ENCODE data around the gene OCA2.

Gene OCA2

GRCh38 chr15:27933562-27933961, 165.6 kb downstream of the OCA2 start:
- no peak overlapping the region for H3K4me3 ChIP-seq (ENCODE audit: low read depth, low read length)
- no peak for TF ChIP-seq CTCF (IDR thresholded peaks at IDR 0.05; ENCODE audit: borderline replicate concordance, insufficient read depth, low read depth, low read length)

- H3K4me3 ChIP-seq (ENCODE audit: low read depth, low read length): no peak overlapping the region
- TF ChIP-seq CTCF (IDR thresholded peaks at IDR 0.05; ENCODE audit: borderline replicate concordance, insufficient read depth, low read depth, low read length): no peak
Measured at GRCh38 chr15:27932600-27932999, 166.5 kb downstream of the OCA2 start.

- H3K4me3 ChIP-seq (ENCODE audit: low read depth, low read length): no peak overlapping the region
- no peak for TF ChIP-seq CTCF (IDR thresholded peaks at IDR 0.05; ENCODE audit: borderline replicate concordance, insufficient read depth, low read depth, low read length)
Measured at GRCh38 chr15:27928386-27928785, 170.7 kb downstream of the OCA2 start.

- no peak overlapping the region for H3K4me3 ChIP-seq (ENCODE audit: low read depth, low read length)
- TF ChIP-seq CTCF (IDR thresholded peaks at IDR 0.05; ENCODE audit: borderline replicate concordance, insufficient read depth, low read depth, low read length): no peak
Measured at GRCh38 chr15:27912283-27912682, 186.8 kb downstream of the OCA2 start.

- TF ChIP-seq CTCF (IDR thresholded peaks at IDR 0.05; ENCODE audit: borderline replicate concordance, insufficient read depth, low read depth, low read length): no peak
- H3K4me3 ChIP-seq (ENCODE audit: low read depth, low read length): no peak overlapping the region
Measured at GRCh38 chr15:27906802-27907201, 192.3 kb downstream of the OCA2 start.

GRCh38 chr15:27903405-27903804, 195.7 kb downstream of the OCA2 start:
- no peak overlapping the region for H3K4me3 ChIP-seq (ENCODE audit: low read depth, low read length)
- no peak for TF ChIP-seq CTCF (IDR thresholded peaks at IDR 0.05; ENCODE audit: borderline replicate concordance, insufficient read depth, low read depth, low read length)

- no peak overlapping the region for H3K4me3 ChIP-seq (ENCODE audit: low read depth, low read length)
- no peak for TF ChIP-seq CTCF (IDR thresholded peaks at IDR 0.05; ENCODE audit: borderline replicate concordance, insufficient read depth, low read depth, low read length)
Measured at GRCh38 chr15:27902680-27903385, 196.3 kb downstream of the OCA2 start.
